Naive thymus-derived CD4-positive, alpha-beta T cell (primary cell): Measurements from ENCODE around the gene GPRIN1. TPM values are rescaled to one million over a fixed set of nuclear protein-coding genes. Genes with fewer than 3 reads are reported as not detected.

ENCODE experiments used
- ATAC-seq: fragments of 150-1000 bp; cut with Tn5 transposase; 2 replicates; pipeline ENCODE4 v1.10.0; 2021; ENCODE audit warnings: mild to moderate bottlenecking, moderate library complexity
- CTCF ChIA-PET: fragments of 350-600 bp; sonication (Branson Sonifier 250); formaldehyde crosslinking; loops from one replicate; lab custom pipeline; 2021; ENCODE audit warnings: antibody characterized with exemption; lab: Charles Lee
- POLR2A ChIA-PET: fragments of 350-600 bp; sonication (Branson Sonifier 250); formaldehyde crosslinking; loops from one replicate; lab custom pipeline; 2021; ENCODE audit warnings: antibody characterized with exemption, inconsistent platforms; lab: Charles Lee
- DNase-seq, 9 donors: peaks; one replicate each; pipeline versions ENCODE4 v3.0.0 to v3.0.0-alpha.2; 2020 to 2022; ENCODE audit warnings: mixed read lengths in 1 of 9
- H3K27ac ChIP-seq: one replicate; pipeline ENCODE4 v1.7.0; 2013; ENCODE audit warnings: mild to moderate bottlenecking, low read depth, low read length, moderate library complexity
- H3K27me3 ChIP-seq, 2 donors: one replicate each; pipeline ENCODE4 v1.7.0; 2013; ENCODE audit warnings: low read length in 2 of 2, mild to moderate bottlenecking in 2 of 2, moderate library complexity in 2 of 2; ENCODE audit not compliant: control insufficient read depth in 2 of 2, insufficient read depth in 2 of 2
- H3K36me3 ChIP-seq, 3 experiments: 1 replicate in 2 of 3; 2 replicates in 1 of 3; pipeline ENCODE4 v1.7.0; 2013; ENCODE audit warnings: low read length in 3 of 3, mild to moderate bottlenecking in 3 of 3, moderate library complexity in 1 of 3; ENCODE audit not compliant: insufficient read depth in 3 of 3, control insufficient read depth in 2 of 3
- H3K4me1 ChIP-seq, 2 donors: one replicate each; pipeline ENCODE4 v1.7.0; 2013; ENCODE audit warnings: low read length in 2 of 2, mild to moderate bottlenecking in 2 of 2, moderate library complexity in 1 of 2; ENCODE audit not compliant: control insufficient read depth in 2 of 2, insufficient read depth in 2 of 2
- H3K4me3 ChIP-seq: 2 replicates; pipeline ENCODE4 v1.7.0; 2013; ENCODE audit warnings: mild to moderate bottlenecking, low read length
- H3K9me3 ChIP-seq, 3 experiments: 1 replicate in 2 of 3; 2 replicates in 1 of 3; pipeline ENCODE4 v1.7.0; 2013; ENCODE audit warnings: low read length in 3 of 3; ENCODE audit not compliant: control insufficient read depth in 2 of 3
- H3K27ac Mint-ChIP-seq, 9 donors: one replicate each; pipeline ENCODE4 v1.8.0; 2020 to 2022; ENCODE audit warnings: mixed read lengths in 9 of 9, mild to moderate bottlenecking in 8 of 9, moderate library complexity in 5 of 9, inconsistent platforms in 2 of 9
- H3K27me3 Mint-ChIP-seq, 5 donors: one replicate each; pipeline ENCODE4 v1.8.0; 2021 to 2022; ENCODE audit warnings: mixed read lengths in 5 of 5, mild to moderate bottlenecking in 1 of 5
- H3K36me3 Mint-ChIP-seq, 5 donors: one replicate each; pipeline ENCODE4 v1.8.0; 2020 to 2022; ENCODE audit warnings: mixed read lengths in 5 of 5, mild to moderate bottlenecking in 3 of 5, inconsistent platforms in 1 of 5
- H3K4me1 Mint-ChIP-seq, 7 donors: one replicate each; pipeline ENCODE4 v1.8.0; 2020 to 2022; ENCODE audit warnings: mixed read lengths in 7 of 7, mild to moderate bottlenecking in 3 of 7, inconsistent platforms in 1 of 7
- H3K4me3 Mint-ChIP-seq, 10 donors: one replicate each; pipeline ENCODE4 v1.8.0; 2020 to 2022; ENCODE audit warnings: mild to moderate bottlenecking in 10 of 10, mixed read lengths in 10 of 10, moderate library complexity in 6 of 10, inconsistent platforms in 2 of 10
- H3K9me3 Mint-ChIP-seq, 11 donors: one replicate each; pipeline ENCODE4 v1.8.0; 2020 to 2022; ENCODE audit warnings: mixed read lengths in 11 of 11, mild to moderate bottlenecking in 4 of 11, inconsistent platforms in 1 of 11, moderate library complexity in 1 of 11
- intact Hi-C, 2 donors: fragments of 100-400 bp; cut with micrococcal nuclease; formaldehyde crosslinking; loops; one replicate each; pipeline ENCODE4 v1.15.1; 2023
- polyA plus RNA-seq, 2 donors: library from polyadenylated mRNA; unstranded; fragments of 300-500 nt; fragmentation: Illumina TruSeq; gene quantifications; one replicate each; pipeline ENCODE4 v1.2.3, GENCODE V29; 2021
- total RNA-seq, 6 experiments: library from RNA in 5 of 6; stranded (reverse) in 5 of 6; gene quantifications; 1 replicate in 5 of 6; 2 replicates in 1 of 6; pipeline ENCODE4 v1.2.3 and lab custom pipeline; 2021 to 2026

GPRIN1 gene
- total and polyA plus RNA-seq, 7 experiments from 2014 or later = 0.08 to 2.3 (median 0.32) TPM; not detected in 3

DNA sequence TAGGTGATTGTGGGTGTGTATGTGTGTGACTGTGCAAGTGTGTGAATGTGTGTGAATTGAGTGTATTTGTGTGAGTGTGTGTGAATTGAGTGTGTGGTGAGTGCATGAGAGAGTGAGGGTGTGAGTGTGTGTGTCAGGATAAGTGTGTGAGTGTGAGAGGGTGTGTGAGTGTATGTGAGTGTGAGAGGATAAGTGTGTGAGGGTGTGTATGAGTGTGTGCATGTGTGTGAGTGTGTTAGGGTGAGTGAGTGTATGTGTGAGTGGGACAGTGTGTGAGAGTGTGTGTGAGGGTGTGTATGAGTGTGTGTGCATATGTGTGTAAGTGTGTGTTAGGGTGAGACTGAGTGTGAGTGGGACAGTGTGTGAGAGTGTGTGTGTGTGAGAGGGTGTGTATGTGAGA lies 21.7 kb downstream of the GPRIN1 start:
- H3K4me1 Mint-ChIP-seq = no peaks in the 10 kb centered on the region
- ChIA-PET POLR2A (no interaction called here), CTCF (no interaction called here)
- Histone ChIP-seq H3K36me3 (no peaks in the 10 kb centered on the region), H3K9me3 (peaks cover 0 to 22% (median 0%) of the 10 kb centered on the region in 3 experiments), H3K27ac (no peak overlapping the region), H3K4me1 (no peaks in the 10 kb centered on the region), H3K27me3 (no peaks in the 10 kb centered on the region), H3K4me3 (no peak overlapping the region)
- H3K4me3 Mint-ChIP-seq = no peak overlapping the region
- DNase-seq (no peak), ATAC-seq (peak; percentile 14)
- no peaks in the 10 kb centered on the region for H3K27me3 Mint-ChIP-seq
- no peak overlapping the region for H3K27ac Mint-ChIP-seq
- intact Hi-C loops = no loop called here
- peaks cover 0 to 30% (median 12%) of the 10 kb centered on the region in 11 donors for H3K9me3 Mint-ChIP-seq
- peaks cover 0 to 4% (median 4%) of the 10 kb centered on the region in 5 donors for H3K36me3 Mint-ChIP-seq

DNA sequence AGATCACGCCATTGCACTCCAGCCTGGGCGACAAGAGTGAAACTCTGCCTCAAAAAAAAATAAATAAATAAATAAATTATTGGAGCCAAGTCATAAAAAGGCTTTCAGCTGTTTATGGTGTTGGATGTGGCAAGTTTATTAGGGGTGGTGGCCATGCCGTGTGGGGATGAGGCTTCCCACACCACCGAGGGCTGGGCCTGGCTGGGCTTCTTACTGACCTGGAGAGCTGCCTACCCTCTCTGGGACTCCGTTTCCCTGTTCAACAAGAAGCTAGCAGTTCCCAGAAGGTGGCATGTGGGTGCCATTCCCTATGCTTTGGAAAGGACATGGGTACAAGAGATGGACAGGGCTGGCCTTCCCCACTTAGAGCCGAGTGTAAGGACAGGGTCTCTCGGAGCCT lies 22.6 kb downstream of the GPRIN1 start:
- intact Hi-C loops = no loop called here
- Histone ChIP-seq H3K4me3 (no peak overlapping the region), H3K27me3 (no peaks in the 10 kb centered on the region), H3K36me3 (no peaks in the 10 kb centered on the region), H3K9me3 (peaks cover 0 to 22% (median 0%) of the 10 kb centered on the region in 3 experiments), H3K4me1 (no peaks in the 10 kb centered on the region), H3K27ac (no peak overlapping the region)
- Mint-ChIP-seq H3K27me3 (no peaks in the 10 kb centered on the region), H3K27ac (no peak overlapping the region), H3K36me3 (peaks cover 0 to 4% (median 4%) of the 10 kb centered on the region in 5 donors), H3K4me1 (no peaks in the 10 kb centered on the region), H3K9me3 (peaks cover 0 to 32% (median 12%) of the 10 kb centered on the region in 11 donors), H3K4me3 (no peak overlapping the region)
- ChIA-PET CTCF (interaction anchor here (0.6 to 1.0 kb wide), 2 partner anchors 9 to 12 kb away, joined by 3 read pairs; no protein-coding TSS in a partner anchor), POLR2A (interaction anchor here (0.6 kb wide), 1 partner anchor 895 kb away, joined by 3 read pairs; no protein-coding TSS in a partner anchor)
- ATAC-seq (no peak), DNase-seq (no peak)

DNA sequence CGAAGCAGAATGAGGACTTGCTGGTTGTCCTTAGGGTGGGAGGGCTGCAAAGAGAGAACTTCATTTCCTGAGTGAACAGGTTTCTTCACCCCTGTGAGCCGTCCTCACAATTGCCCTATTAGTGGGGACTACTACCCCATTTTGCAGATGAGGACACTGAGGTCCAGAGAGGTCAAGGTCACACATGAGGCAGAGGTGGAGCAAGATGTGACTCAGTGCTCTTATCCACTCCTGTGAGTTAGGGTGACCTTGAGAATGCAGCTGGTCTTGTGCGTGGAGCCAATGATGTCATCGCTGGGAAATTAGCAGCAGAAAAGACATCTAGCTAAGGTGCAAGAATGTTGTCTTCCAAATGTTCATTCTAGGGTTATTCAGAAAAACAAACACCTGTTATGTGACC lies 26.9 kb downstream of the GPRIN1 start:
- ATAC-seq (no peak), DNase-seq (no peak)
- Histone ChIP-seq H3K4me3 (no peak overlapping the region), H3K4me1 (no peaks in the 10 kb centered on the region), H3K9me3 (peaks cover 0 to 22% (median 0%) of the 10 kb centered on the region in 3 experiments), H3K36me3 (no peaks in the 10 kb centered on the region), H3K27ac (no peak overlapping the region), H3K27me3 (no peaks in the 10 kb centered on the region)
- CTCF ChIA-PET = no interaction called here
- Mint-ChIP-seq H3K9me3 (peaks cover 0 to 32% (median 7%) of the 10 kb centered on the region in 11 donors), H3K4me1 (no peaks in the 10 kb centered on the region), H3K36me3 (peaks cover 0 to 4% (median 0%) of the 10 kb centered on the region in 5 donors), H3K27me3 (no peaks in the 10 kb centered on the region), H3K4me3 (no peak overlapping the region), H3K27ac (no peak overlapping the region)
- intact Hi-C loops = no loop called here
- POLR2A ChIA-PET = no interaction called here

DNA sequence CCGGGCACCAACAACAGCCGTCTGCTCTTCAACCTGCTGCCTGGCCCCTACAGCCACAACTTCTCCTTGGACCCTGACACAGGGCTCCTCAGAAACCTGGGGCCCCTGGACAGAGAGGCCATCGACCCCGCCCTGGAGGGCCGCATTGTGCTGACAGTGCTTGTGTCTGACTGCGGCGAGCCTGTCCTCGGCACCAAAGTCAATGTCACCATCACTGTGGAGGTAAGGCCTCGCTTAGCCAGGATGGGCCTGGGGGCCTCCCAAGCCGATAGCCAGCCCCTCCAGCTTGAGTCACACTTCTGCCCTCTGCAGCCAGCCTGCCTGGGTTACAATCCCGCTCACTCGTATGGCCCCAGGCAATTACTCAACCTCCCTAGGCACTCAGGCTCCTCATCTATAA lies 28.6 kb downstream of the GPRIN1 start:
- H3K4me3 ChIP-seq = no peak overlapping the region
- CTCF ChIA-PET = no interaction called here

DNA sequence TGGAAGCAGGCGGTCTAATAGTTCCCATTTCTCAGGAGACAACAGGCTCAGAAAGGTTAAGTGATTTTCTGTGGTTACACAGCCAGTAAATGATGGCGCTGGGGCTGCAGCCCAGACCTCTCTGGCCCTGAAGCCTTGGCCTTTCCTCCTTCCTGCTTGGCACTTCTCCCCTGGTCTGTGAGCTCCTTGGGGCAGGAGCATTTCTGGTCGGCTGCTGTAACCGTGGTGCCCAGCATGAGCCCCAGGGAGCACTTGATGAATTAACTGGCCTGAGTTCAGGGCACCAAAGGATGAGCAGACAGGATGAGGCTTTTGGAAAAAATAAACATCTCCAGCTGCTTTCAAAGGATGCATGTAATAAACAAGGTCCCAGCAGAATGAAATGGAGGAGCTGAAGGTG lies 30.6 kb downstream of the GPRIN1 start:
- intact Hi-C loops = no loop called here
- ChIA-PET CTCF (interaction anchor here (0.5 to 1.9 kb wide), 3 partner anchors 13 to 163 kb away, joined by 3 to 9 read pairs (median 5); no protein-coding TSS in a partner anchor), POLR2A (no interaction called here)
- Mint-ChIP-seq H3K27me3 (no peaks in the 10 kb centered on the region), H3K4me1 (peaks cover 0 to 4% (median under 1%) of the 10 kb centered on the region in 7 donors), H3K4me3 (no peak overlapping the region), H3K9me3 (peaks cover 0 to 11% (median 3%) of the 10 kb centered on the region in 11 donors), H3K27ac (no peak overlapping the region), H3K36me3 (no peaks in the 10 kb centered on the region)
- Histone ChIP-seq H3K27ac (no peak overlapping the region), H3K9me3 (peaks cover 0 to 5% (median 0%) of the 10 kb centered on the region in 3 experiments), H3K4me3 (no peak overlapping the region), H3K27me3 (no peaks in the 10 kb centered on the region), H3K36me3 (no peaks in the 10 kb centered on the region), H3K4me1 (no peaks in the 10 kb centered on the region)
- ATAC-seq (no peak), DNase-seq (no peak)

More for the DNA sequence above, 28.6 kb downstream of the GPRIN1 start:
- DNase-seq = no peak
- no peak overlapping the region for H3K27ac ChIP-seq
- ATAC-seq = no peak
- H3K9me3 ChIP-seq = peaks cover 0 to 22% (median 0%) of the 10 kb centered on the region in 3 experiments
- H3K4me1 ChIP-seq = no peaks in the 10 kb centered on the region
- Mint-ChIP-seq H3K9me3 (peaks cover 0 to 26% (median 6%) of the 10 kb centered on the region in 11 donors), H3K4me1 (no peaks in the 10 kb centered on the region), H3K27me3 (no peaks in the 10 kb centered on the region), H3K4me3 (no peak overlapping the region), H3K36me3 (peaks cover 0 to 4% (median 0%) of the 10 kb centered on the region in 5 donors), H3K27ac (no peak overlapping the region)
- intact Hi-C loops = no loop called here
- POLR2A ChIA-PET = no interaction called here
- no peaks in the 10 kb centered on the region for H3K27me3 ChIP-seq
- H3K36me3 ChIP-seq = no peaks in the 10 kb centered on the region

- H3K27me3 Mint-ChIP-seq = no peaks in the 10 kb centered on the region
- intact Hi-C loops = loop anchor here in 1 of 2 donors (1.0 kb wide), 1 partner anchor 162 kb away; the partner anchor contains the start of gene CLTB
- H3K4me3 ChIP-seq = no peak overlapping the region
These were observed 31.6 kb downstream of the GPRIN1 start for GRCh38 chr5:176578391-176578808.

More at GRCh38 chr5:176578391-176578808, 31.6 kb downstream of the GPRIN1 start:
- Mint-ChIP-seq H3K27ac (no peak overlapping the region), H3K4me3 (no peak overlapping the region), H3K4me1 (peaks cover 0 to 7% (median 6%) of the 10 kb centered on the region in 7 donors), H3K9me3 (peaks cover 0 to 3% (median 0%) of the 10 kb centered on the region in 11 donors), H3K36me3 (no peaks in the 10 kb centered on the region)
- ATAC-seq (peak; percentile 52), DNase-seq (peak in 7 of 9 donors; percentile 21 to 46 (median 38))
- Histone ChIP-seq H3K27ac (no peak overlapping the region), H3K9me3 (no peaks in the 10 kb centered on the region), H3K27me3 (no peaks in the 10 kb centered on the region), H3K4me1 (no peaks in the 10 kb centered on the region), H3K36me3 (no peaks in the 10 kb centered on the region)
- ChIA-PET POLR2A (no interaction called here), CTCF (interaction anchor here (0.6 to 2.2 kb wide), 6 partner anchors 18 to 364 kb away, joined by 3 to 9 read pairs (median 6); no protein-coding TSS in a partner anchor)
